GM11168 (cell line): ENCODE results near the gene RHOBTB1.
"Not testable (repeated sequence)": the region's sequence is repeated elsewhere in the genome, so short reads cannot be mapped to it uniquely, and the experiment has no call there.

Experiments
- in situ Hi-C: fragments of 300-500 bp; cut with MboI; formaldehyde crosslinking; loops from one replicate; pipeline ENCODE4 v1.12.0; 2022; ENCODE audit warnings: low sequenced_read_pairs; ENCODE audit not compliant: unreplicated experiment

RHOBTB1 gene

GRCh38 chr10:60944058-60944909 is at the start of gene RHOBTB1:
Gene RHOBTB1 (minus strand): TSS chr10:60944185. CDS start chr10:60911542, 32,643 bp downstream.
- in situ Hi-C loops = no loop called here

GRCh38 chr10:60992636-60993035 is 48.7 kb upstream of the RHOBTB1 start:
- in situ Hi-C loops = no loop called here

- in situ Hi-C loops = no loop called here
Measured at GRCh38 chr10:60990663-60991062, 46.7 kb upstream of the RHOBTB1 start.

- in situ Hi-C loops = no loop called here
Measured at GRCh38 chr10:60989400-60989876, 45.5 kb upstream of the RHOBTB1 start.

- in situ Hi-C loops = no loop called here
Measured at GRCh38 chr10:60986791-60987190, 42.8 kb upstream of the RHOBTB1 start.

GRCh38 chr10:60985951-60986350 is 42.0 kb upstream of the RHOBTB1 start:
- in situ Hi-C loops = no loop called here

GRCh38 chr10:60980997-60981396 is 37.0 kb upstream of the RHOBTB1 start:
- in situ Hi-C loops = no loop called here

- in situ Hi-C loops = no loop called here
Measured at GRCh38 chr10:60979667-60980104, 35.7 kb upstream of the RHOBTB1 start.

GRCh38 chr10:60978287-60979115 is 34.5 kb upstream of the RHOBTB1 start:
- in situ Hi-C loops = no loop called here

- in situ Hi-C loops = no loop called here
Measured at GRCh38 chr10:60977161-60978122, 33.5 kb upstream of the RHOBTB1 start.

GRCh38 chr10:60976687-60977086 is 32.7 kb upstream of the RHOBTB1 start:
- in situ Hi-C loops = no loop called here

- in situ Hi-C loops = no loop called here
Measured at GRCh38 chr10:60975716-60976115, 31.7 kb upstream of the RHOBTB1 start.

GRCh38 chr10:60974463-60975149 is 30.6 kb upstream of the RHOBTB1 start:
- in situ Hi-C loops = no loop called here

GRCh38 chr10:60973086-60973485 is 29.1 kb upstream of the RHOBTB1 start:
- in situ Hi-C loops = no loop called here

- in situ Hi-C loops = not testable (repeated sequence)
Measured at GRCh38 chr10:60972181-60972580, 28.2 kb upstream of the RHOBTB1 start.

- in situ Hi-C loops = no loop called here
Measured at GRCh38 chr10:60970526-60970925, 26.5 kb upstream of the RHOBTB1 start.

GRCh38 chr10:60968504-60968903 is 24.5 kb upstream of the RHOBTB1 start:
- in situ Hi-C loops = no loop called here

GRCh38 chr10:60967854-60968484 is 24.0 kb upstream of the RHOBTB1 start:
- in situ Hi-C loops = no loop called here

GRCh38 chr10:60967260-60967659 is 23.3 kb upstream of the RHOBTB1 start:
- in situ Hi-C loops = no loop called here
